Karpas-422 (cell line): Measurements from ENCODE around the gene WDR1. TPM values are rescaled to one million over a fixed set of nuclear protein-coding genes. Genes with fewer than 3 reads are reported as not detected.
A peak's percentile ranks its signal among the peaks of the same experiment; 100 is the strongest.
"Not testable (repeated sequence)": the region's sequence is repeated elsewhere in the genome, so short reads cannot be mapped to it uniquely, and the experiment has no call there.

ENCODE experiments used
- DNase-seq: peaks from one replicate; pipeline ENCODE4 v3.0.0-alpha.2; 2015
- H2AFZ ChIP-seq: fragments of 200-600 bp; sonication (generic); 2 replicates; pipeline ENCODE4 v1.6.1; 2014; ENCODE audit warnings: antibody characterized with exemption, low read length, mixed read lengths
- H3K27ac ChIP-seq: fragments of 200-600 bp; sonication (generic); 2 replicates; pipeline ENCODE4 v1.5.1; 2014; ENCODE audit warnings: mild to moderate bottlenecking, low read length, moderate library complexity
- H3K27me3 ChIP-seq: fragments of 200-600 bp; sonication (generic); 2 replicates; pipeline ENCODE4 v1.6.1; 2014; ENCODE audit warnings: low read length, mixed read lengths
- H3K36me3 ChIP-seq: fragments of 200-600 bp; sonication (generic); 2 replicates; pipeline ENCODE4 v1.6.1; 2014; ENCODE audit warnings: low read length, mixed read lengths; ENCODE audit not compliant: insufficient read depth
- H3K4me1 ChIP-seq: fragments of 200-600 bp; sonication (generic); 2 replicates; pipeline ENCODE4 v1.6.1; 2014; ENCODE audit warnings: mild to moderate bottlenecking, low read length, mixed read lengths
- H3K4me2 ChIP-seq: fragments of 200-600 bp; sonication (generic); 2 replicates; pipeline ENCODE4 v1.6.1; 2014; ENCODE audit warnings: low read length, low read depth, mild to moderate bottlenecking; ENCODE audit not compliant: poor library complexity, severe bottlenecking
- H3K4me3 ChIP-seq: fragments of 200-600 bp; sonication (generic); 2 replicates; pipeline ENCODE4 v1.5.1; 2014; ENCODE audit warnings: mild to moderate bottlenecking, antibody characterized with exemption, low read length, mixed read lengths
- H3K79me2 ChIP-seq: fragments of 200-600 bp; sonication (generic); 2 replicates; pipeline ENCODE4 v1.6.1; 2014; ENCODE audit warnings: mild to moderate bottlenecking, low read length, mixed read lengths
- H3K9ac ChIP-seq: fragments of 200-600 bp; sonication (generic); 2 replicates; pipeline ENCODE4 v1.6.0; 2014; ENCODE audit warnings: low read length
- H3K9me2 ChIP-seq: fragments of 200-600 bp; sonication (generic), shearing (Covaris generic); replicated peaks from 2 replicates; pipeline ENCODE4 v1.6.0; 2014; ENCODE audit warnings: mild to moderate bottlenecking, low read length, moderate library complexity; ENCODE audit not compliant: insufficient read depth
- H3K9me3 ChIP-seq: fragments of 300-700, 200-600 bp; sonication (generic); 2 replicates; pipeline ENCODE4 v1.6.1; 2014; ENCODE audit warnings: low read length, mixed read lengths
- H4K20me1 ChIP-seq: fragments of 200-600 bp; sonication (generic); 2 replicates; pipeline ENCODE4 v1.6.1; 2014; ENCODE audit warnings: mild to moderate bottlenecking, antibody characterized with exemption, low read length, low read depth; ENCODE audit not compliant: insufficient read depth
- total RNA-seq: library from RNA; depleted of rRNA; stranded (reverse); fragments of >200 nt; shearing (Covaris generic); gene quantifications from 2 replicates; pipeline ENCODE4 v1.2.3, GENCODE V29; 2014; ENCODE audit warnings: low replicate concordance

The WDR1 gene
- total RNA-seq, 1 experiment from 2014 or later = 67.5 TPM

DNA sequence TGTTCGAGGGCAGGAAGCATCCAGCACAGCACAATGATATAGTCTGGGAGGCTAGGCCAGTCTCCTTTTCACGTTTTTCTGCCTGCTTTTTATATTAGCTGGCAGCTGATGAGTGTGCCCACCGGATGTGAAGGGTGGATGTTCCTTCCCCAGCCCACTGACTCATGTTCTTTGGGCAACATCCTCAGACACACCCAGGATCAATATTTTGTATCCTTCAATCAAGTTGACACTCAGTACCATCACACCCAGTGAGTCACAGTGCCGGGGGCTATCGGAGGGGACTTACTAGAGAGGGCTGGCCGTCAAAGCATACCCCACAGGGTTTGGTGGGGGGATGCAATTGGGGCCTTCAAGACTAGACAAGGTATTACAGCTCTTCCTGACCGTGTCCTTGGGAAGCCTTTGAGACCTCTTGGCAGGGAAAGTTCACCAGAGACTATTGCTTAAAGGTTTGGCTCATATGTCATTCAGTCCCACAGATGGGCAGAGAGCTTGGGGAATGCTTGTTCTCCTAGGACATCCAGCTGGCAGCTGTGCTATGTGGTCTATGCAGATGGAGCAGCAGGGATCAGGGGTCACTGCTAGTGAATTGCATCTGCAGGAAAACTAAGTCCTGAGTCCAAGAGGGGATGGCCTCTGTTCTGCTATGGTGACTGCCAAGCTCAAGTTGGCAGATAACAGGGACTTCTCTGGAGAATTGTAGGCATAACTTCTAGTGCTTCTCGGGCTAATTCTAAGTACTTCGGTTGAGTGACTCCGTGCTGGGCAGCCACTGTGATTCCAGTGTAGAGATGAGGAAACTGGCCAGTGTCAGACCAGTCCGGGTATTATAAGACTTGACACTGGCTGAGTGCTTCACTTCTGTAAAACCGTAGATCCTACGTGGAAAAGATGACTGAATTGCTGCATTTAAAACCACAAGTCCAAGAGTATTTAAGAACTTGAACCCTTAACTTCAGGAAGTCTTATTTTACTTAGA is 12.9 kb upstream of the WDR1 start:
- H3K36me3 ChIP-seq = no peaks in the 10 kb centered on the region

GRCh38 chr4:10128761-10129160 is 12.2 kb upstream of the WDR1 start:
- no peaks in the 10 kb centered on the region for H3K4me1 ChIP-seq
- DNase-seq = no peak

More for the DNA sequence above, 12.9 kb upstream of the WDR1 start:
- no peaks in the 10 kb centered on the region for H3K79me2 ChIP-seq
- no peak overlapping the region for H3K4me3 ChIP-seq
- no peak overlapping the region for H3K4me2 ChIP-seq
- no peaks in the 10 kb centered on the region for H4K20me1 ChIP-seq
- H3K9ac ChIP-seq = no peak overlapping the region
- no peaks in the 10 kb centered on the region for H3K9me3 ChIP-seq
- no peak overlapping the region for H3K27ac ChIP-seq
- no peaks in the 10 kb centered on the region for H3K27me3 ChIP-seq
- H2AFZ ChIP-seq = no peak overlapping the region
- no peak for DNase-seq
- H3K9me2 ChIP-seq = no peaks in the 10 kb centered on the region
- no peaks in the 10 kb centered on the region for H3K4me1 ChIP-seq

GRCh38 chr4:10127531-10127930 is 10.9 kb upstream of the WDR1 start:
- not testable (repeated sequence) for H3K9me3 ChIP-seq, H3K79me2 ChIP-seq, H3K9ac ChIP-seq, H3K27ac ChIP-seq, H3K4me2 ChIP-seq, H3K27me3 ChIP-seq, DNase-seq, H4K20me1 ChIP-seq, H2AFZ ChIP-seq, H3K9me2 ChIP-seq, H3K4me3 ChIP-seq, H3K36me3 ChIP-seq, H3K4me1 ChIP-seq

More at GRCh38 chr4:10128761-10129160, 12.2 kb upstream of the WDR1 start:
- H3K4me3 ChIP-seq = no peak overlapping the region
- no peak overlapping the region for H2AFZ ChIP-seq
- no peaks in the 10 kb centered on the region for H3K9me2 ChIP-seq
- H3K4me2 ChIP-seq = no peak overlapping the region
- H3K79me2 ChIP-seq = no peaks in the 10 kb centered on the region
- H3K36me3 ChIP-seq = no peaks in the 10 kb centered on the region
- no peak overlapping the region for H3K27ac ChIP-seq
- H3K9ac ChIP-seq = no peak overlapping the region
- no peaks in the 10 kb centered on the region for H3K9me3 ChIP-seq
- H4K20me1 ChIP-seq = no peaks in the 10 kb centered on the region; the same call in 1 of the 2 replicates
- no peaks in the 10 kb centered on the region for H3K27me3 ChIP-seq

- peaks cover 3% of the 10 kb centered on the region; the same call in 1 of the 2 replicates for H4K20me1 ChIP-seq
- H3K4me2 ChIP-seq = no peak overlapping the region
- H3K9me3 ChIP-seq = no peaks in the 10 kb centered on the region
- H3K4me3 ChIP-seq = no peak overlapping the region
- no peaks in the 10 kb centered on the region for H3K36me3 ChIP-seq
- peaks cover 12% of the 10 kb centered on the region for H3K4me1 ChIP-seq
- H3K27me3 ChIP-seq = no peaks in the 10 kb centered on the region
- H3K79me2 ChIP-seq = no peaks in the 10 kb centered on the region
- no peak overlapping the region for H3K27ac ChIP-seq
- H3K9ac ChIP-seq = no peak overlapping the region
- H3K9me2 ChIP-seq = no peaks in the 10 kb centered on the region
- no peak for DNase-seq
- H2AFZ ChIP-seq = no peak overlapping the region
These were observed 7.8 kb upstream of the WDR1 start for GRCh38 chr4:10124167-10124930.

DNA sequence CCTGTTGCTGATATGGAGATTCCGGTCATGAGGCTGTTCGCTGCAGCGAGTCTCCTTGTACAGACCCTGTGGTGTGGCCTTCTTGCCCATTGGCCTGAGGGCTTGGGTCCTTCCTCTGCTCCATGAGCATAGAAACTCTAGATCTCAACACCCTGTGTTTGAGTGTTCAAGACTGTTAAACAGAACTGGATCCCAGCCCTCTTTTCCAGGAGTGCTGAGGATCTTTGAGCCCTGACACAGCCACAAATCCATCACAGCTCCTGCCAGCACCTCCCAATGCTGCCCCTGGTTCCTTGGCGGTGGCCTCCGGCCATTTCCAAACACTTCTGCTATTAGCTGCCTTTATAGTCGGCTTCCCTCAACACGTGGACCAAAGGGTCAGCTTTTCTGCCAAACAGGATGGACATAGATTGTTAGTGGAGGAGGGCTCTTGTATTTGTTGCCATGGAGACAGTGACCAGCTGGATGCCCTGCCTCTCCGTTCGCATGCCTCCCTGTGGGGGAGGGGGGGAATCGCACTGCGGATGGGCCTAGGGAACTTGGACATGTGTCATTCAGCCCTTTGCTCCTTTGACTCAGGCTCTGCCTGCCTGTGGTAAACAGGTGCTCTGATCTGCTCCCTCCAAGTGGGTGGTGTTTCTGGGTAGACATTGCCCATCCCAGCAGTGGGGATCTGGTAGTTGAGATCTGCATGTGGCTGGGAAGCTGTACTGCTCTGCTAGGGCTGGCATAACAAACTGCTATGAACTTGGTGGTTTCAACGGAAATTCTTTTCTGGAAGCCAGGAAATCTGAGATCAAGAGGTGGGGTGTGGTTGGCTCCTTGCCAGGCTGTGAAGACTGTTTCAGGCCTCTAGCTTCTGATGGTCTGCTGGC is 6.9 kb upstream of the WDR1 start:
- no peaks in the 10 kb centered on the region for H3K9me2 ChIP-seq
- no peaks in the 10 kb centered on the region for H3K79me2 ChIP-seq
- H3K27ac ChIP-seq = no peak overlapping the region
- H3K9ac ChIP-seq = no peak overlapping the region
- H3K9me3 ChIP-seq = no peaks in the 10 kb centered on the region
- no peak overlapping the region for H3K4me2 ChIP-seq
- peaks cover 4% of the 10 kb centered on the region; the same call in 1 of the 2 replicates for H4K20me1 ChIP-seq
- no peak overlapping the region for H2AFZ ChIP-seq
- H3K27me3 ChIP-seq = no peaks in the 10 kb centered on the region
- no peak for DNase-seq
- H3K4me3 ChIP-seq = no peak overlapping the region
- H3K4me1 ChIP-seq = peaks cover 13% of the 10 kb centered on the region
- no peaks in the 10 kb centered on the region for H3K36me3 ChIP-seq

DNA sequence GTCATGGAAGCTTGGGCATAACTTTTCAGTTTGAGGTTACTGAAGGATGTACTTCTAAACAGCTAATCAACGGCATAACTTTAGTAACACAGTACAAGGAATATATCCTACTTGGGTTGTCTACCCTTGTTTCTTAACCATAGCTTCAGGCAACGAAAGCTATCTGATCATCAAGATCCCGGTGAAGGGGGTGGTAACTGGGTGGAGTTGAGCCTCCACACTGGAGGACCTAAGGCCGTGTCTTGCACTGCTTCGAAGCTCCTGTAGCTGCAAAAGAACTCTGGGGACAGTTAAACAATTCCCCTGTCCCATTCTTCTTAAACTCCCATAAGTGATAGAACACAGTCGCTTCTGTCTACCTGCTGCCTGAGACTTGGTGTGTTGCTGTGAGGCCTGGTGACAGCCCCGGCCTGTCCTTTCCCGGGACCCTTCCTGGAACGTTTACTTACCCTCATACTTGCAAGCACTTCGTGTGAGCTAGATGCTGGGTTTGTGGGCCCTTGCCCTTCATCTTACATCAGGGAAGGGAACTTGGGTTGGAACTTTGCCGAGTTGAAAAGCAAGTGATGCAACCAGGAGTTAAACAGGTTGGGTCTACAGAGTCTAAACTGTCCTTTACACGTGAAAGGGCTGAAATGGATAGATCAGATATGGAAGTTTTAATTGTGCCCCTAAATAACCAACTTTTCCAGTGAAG is 5.8 kb upstream of the WDR1 start:
- Histone ChIP-seq H3K79me2 (no peaks in the 10 kb centered on the region), H3K27ac (no peak overlapping the region), H3K4me1 (peaks cover 23% of the 10 kb centered on the region), H4K20me1 (peaks cover 8% of the 10 kb centered on the region; the same call in 1 of the 2 replicates), H3K4me2 (peak overlapping the region; percentile 25), H3K36me3 (no peaks in the 10 kb centered on the region), H3K9me3 (no peaks in the 10 kb centered on the region), H3K27me3 (no peaks in the 10 kb centered on the region), H3K9ac (no peak overlapping the region), H3K9me2 (no peaks in the 10 kb centered on the region), H2AFZ (no peak overlapping the region), H3K4me3 (no peak overlapping the region)
- no peak for DNase-seq

- Histone ChIP-seq H3K27me3 (no peaks in the 10 kb centered on the region), H3K9me3 (no peaks in the 10 kb centered on the region), H3K27ac (no peak overlapping the region), H3K79me2 (no peaks in the 10 kb centered on the region), H4K20me1 (peaks cover 8% of the 10 kb centered on the region; the same call in 1 of the 2 replicates), H3K9ac (no peak overlapping the region), H2AFZ (no peak overlapping the region), H3K4me3 (no peak overlapping the region), H3K9me2 (no peaks in the 10 kb centered on the region), H3K4me2 (peak overlapping the region; percentile 25), H3K4me1 (peaks cover 27% of the 10 kb centered on the region), H3K36me3 (no peaks in the 10 kb centered on the region)
- no peak for DNase-seq
These were observed 5.1 kb upstream of the WDR1 start for GRCh38 chr4:10121568-10122208.
